GM19463 (cell line): ENCODE data around the gene MARK4.
"Not testable (repeated sequence)": the region's sequence is repeated elsewhere in the genome, so short reads cannot be mapped to it uniquely, and the experiment has no call there.

ENCODE experiments used
- ATAC-seq: cut with Tn5 transposase; IDR thresholded peaks from one replicate; pipeline ENCODE4 v1.9.1; 2021; ENCODE audit warnings: mild to moderate bottlenecking, moderate library complexity; ENCODE audit not compliant: unreplicated experiment

The MARK4 gene

DNA sequence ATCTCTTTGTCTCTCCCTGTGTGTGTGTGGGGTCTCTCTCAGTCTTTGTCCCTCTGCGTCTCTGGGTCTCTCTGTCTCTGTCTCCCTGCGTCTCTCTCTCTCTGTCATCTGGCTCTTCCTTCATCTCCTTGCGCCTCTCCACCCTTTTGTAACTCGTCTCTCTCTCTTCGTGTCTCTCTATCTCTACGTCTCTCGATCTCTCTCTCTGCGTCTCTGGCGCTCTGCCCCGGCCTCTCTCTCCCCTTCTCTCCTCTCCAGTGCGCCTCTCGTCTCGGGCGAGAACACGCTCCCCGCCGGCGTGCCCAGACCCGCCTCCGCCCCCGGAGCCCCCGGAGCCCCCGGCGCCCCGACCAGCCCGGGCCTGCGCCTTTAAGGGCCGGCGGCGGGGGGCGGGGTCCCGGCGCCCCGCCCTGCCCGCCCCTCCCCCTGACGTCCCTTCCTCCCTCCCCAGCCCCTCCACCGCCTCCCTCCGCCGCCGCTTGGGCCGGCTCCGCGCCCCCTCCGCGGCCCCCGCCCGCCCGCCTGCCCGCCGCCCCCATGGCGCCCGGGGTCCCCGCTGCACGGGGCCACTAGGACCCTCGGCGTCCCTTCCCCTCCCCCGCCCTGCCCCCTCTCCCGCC is at the start of gene MARK4:
Gene MARK4 (plus strand): TSS at position 440 of the 620 bp plus-strand sequence. CDS start 318 bp downstream, outside the sequence.
- ATAC-seq = peak; percentile 50

DNA sequence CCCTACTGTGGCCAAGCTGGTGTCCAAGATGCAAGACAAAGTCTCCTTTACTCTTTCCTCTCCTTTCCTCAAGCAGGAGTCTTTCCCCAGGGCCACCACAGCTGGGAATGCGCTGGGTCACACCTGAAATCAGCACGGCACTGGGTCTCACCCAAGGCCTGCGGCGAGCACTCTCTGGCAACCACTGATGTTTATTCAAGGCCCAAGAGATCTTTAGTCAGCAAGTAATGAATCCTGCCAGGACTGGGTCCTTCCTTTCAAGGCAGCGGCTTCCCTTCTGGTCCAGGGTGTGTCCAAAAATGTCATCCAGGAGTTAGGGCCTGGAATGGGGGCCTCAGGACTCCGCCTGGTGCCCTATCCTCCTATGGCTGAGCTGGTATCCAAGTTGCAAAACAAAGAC is 48.4 kb upstream of the MARK4 start:
- ATAC-seq = no peak

DNA sequence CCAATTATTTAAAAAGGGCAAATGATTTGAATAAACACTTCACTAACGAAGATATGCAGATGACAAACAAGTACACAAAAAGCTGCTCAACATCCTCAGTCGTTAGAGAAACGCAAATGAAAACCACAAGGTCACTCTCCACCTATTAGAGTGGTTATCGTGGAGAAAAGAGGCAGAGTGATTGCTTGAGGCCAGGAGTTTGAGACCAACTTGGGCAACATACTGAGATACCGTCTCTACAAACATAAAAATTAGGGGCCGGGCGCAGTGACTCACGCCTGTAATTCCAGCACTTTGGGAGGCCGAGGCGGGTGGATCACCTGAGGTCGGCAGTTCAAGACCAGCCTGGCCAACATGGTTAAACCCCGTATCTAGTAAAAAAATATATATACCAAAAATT is 45.3 kb upstream of the MARK4 start:
- no peak for ATAC-seq

DNA sequence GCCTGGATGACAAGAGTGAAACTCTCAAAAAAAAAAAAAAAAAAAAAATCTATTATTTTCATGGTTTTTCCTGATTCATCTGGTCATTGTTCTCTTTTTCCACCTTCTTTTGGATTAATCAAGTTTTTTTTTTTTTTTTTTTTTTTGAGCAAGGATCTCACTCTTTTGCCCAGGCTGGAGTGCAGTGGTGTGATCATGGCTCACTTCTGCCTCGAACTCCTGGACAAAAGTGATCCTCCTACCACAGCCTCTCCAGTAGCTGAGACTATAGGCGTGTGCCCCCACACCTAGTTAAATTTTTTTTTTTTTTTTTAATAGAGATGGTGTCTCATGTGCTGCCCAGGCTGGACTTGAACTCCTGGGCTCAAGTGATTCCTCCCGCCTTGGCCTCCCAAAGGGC is 44.7 kb upstream of the MARK4 start:
- ATAC-seq = no peak

DNA sequence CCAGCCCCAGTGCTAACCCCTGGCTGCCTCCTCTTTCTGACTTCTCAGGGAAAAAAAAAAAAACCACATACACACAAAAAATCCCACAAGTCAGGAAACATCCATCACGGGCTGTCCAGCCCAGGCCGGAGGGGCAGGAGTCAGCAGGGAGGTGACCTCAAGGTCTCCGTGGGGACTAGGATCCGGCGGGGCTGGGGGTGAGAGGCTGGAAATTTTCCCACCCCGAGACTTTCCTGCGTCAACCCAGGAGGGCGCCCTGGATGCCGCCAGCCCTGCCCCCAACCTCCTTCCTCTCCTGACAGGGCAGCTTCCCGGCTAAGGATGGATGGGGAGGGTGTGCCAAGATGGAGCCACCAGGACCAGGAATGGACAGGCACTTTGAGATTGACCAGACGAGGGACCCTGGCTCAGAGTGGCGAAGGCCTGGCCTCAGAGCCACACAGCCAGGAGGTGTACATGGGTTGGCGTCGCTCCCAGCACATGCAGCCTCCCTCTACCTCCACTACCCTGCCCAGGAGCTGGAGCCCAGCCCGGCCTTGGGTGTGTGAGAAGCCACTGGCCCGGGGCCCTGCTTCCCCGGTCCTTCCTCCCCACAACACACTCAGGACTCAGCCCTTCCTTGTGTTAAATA is 39.2 kb upstream of the MARK4 start:
- no peak for ATAC-seq

DNA sequence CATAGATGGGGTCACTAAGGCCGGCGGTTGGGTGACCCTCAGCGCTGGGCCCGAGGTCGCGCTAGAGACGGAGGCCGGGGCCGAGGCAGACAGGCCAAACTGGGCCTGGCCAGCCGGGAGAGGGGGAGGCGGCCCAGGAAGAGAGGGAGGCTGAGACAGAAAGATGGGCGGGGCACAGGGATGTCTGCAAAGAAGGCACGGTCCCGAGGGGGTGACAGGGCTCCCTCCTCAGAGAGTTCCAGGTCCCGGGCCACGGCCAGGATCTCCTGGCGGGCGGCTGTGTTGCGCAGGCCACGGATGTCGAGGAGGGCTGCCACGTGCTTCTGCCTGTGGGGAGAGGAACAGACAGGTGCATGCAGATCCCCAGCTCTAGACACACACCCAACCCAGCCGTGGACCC is 38.0 kb upstream of the MARK4 start:
- ATAC-seq = no peak

DNA sequence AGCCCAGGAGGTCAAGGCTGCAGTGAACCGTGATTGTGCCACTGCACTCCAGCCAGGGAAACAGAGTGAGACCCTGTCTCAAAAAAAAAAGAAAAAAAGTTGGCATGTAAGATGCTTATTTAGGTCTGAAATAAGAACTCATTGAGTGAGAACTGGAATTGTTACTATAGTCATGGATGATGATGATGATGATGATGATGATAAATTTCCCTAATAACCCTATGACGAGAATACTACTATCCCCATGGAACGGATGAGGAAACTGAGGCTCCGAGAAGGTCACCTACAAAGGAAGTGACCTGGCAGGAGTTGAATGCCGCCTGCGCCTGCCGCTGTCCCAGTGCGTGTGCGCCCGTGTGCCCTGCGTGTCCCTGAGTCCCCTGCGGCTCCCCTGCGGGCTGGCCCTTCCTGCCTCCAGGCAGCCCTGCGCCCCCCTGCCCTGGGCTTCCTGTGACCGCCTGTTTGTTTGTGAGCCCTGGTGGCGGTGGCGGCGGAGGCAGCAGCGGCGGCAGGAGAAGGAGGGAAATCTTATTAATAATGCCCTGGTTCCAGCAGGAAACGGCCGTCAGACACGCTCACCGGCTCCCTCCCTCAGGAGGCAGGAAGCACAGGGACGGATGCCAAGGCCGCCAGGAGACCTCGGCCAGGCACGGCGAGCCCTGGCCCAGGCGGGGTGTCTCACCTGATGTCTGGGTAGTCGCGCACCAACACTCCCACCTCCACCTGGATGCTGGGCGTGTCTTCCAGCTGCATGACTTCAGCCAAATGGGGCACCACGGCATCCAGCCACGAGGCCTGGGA is 35.5 kb upstream of the MARK4 start:
- ATAC-seq = no peak

DNA sequence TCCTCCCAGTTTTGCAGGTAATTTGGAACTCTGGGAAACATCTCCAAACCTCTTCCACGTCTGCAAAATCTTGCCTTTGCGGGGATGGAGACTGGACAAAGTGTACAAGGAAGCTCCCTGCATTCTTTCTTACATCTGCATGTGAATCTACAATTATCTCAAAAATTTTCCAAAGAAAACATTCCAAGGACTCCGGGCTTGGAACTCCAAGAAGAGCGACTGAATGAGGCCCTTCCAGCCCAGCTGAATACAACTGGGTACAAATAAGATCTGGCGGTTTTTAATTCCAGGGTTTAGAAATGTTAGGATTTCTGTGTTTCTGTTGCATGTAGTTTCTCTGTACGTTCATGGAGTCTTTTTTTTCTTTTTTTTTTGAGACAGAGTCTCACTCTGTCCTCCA is 34.4 kb upstream of the MARK4 start:
- ATAC-seq = no peak

DNA sequence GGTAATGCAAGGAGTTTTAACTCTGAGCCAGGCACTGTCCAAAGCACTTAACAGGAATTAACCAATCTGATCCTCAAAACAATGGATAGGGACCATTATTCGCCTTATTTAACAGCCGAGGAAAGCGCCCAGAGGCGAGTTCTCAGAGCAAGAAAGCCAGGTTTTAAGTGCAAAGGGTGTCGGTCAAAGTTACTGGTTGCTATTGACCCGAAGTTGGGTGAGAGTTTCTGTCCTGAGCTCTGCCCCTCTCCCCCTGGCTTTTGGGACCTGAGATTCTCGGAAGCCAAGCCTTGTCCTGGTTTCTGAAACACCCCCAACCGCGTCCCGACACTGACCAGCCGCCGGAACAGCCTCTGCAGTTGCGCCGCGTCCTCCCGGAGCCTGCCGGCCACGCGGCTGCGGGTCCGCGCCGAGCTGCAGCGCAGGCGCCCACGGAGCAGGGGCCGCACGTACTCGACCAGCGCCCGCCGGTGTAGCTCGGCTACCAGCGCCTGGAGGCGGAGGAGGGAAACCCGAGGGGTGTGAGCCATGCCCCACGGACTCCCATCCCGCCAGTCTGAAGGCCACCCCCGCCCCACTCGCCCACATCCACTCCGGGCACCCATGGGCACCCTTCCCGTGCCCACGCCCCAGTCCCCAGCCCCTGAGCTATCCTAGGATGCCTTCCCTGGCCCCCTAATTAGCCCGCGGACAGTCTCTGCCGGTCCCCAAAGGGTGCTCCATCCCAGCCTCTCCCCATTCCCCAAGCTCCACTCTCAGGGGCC is 33.7 kb upstream of the MARK4 start:
- ATAC-seq = no peak

DNA sequence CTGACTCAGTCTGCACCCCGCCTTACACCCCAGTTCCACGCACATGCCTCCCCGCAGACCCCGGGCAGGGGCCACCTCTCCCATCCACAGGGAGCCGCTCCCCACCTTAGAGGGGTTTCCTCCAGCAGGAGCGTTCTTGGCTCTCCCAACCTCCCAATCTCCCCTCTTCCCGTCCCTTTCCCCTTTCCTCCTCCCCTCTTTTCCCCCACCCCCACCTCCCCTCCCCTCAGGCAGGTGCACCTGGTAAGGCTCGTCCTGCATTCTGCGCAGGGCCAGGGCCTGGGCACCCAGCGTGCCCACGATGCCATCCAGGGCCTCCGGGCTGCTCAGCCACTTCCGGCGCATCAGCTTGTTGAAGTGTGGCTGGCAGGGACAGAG is 33.1 kb upstream of the MARK4 start:
- ATAC-seq = no peak

DNA sequence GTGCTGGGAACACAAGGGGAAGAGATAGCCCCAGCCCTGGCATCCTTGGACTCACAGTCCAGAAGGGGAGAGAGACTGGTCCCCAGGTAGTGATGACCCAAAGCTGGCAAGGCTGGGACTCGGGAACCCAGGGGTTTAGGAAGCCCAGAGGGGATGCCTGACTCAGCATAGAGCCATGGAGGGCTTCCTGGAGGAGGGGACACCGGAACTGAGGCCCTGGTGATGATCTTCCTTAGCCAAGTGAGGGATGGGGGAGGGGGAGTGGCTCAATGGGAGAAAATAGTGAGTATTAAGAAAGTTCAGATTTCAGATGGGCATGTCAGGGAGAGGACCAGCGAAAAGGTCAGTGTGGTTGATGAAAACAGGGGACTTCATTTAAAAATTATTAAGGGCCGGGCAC is 32.6 kb upstream of the MARK4 start:
- no peak for ATAC-seq

DNA sequence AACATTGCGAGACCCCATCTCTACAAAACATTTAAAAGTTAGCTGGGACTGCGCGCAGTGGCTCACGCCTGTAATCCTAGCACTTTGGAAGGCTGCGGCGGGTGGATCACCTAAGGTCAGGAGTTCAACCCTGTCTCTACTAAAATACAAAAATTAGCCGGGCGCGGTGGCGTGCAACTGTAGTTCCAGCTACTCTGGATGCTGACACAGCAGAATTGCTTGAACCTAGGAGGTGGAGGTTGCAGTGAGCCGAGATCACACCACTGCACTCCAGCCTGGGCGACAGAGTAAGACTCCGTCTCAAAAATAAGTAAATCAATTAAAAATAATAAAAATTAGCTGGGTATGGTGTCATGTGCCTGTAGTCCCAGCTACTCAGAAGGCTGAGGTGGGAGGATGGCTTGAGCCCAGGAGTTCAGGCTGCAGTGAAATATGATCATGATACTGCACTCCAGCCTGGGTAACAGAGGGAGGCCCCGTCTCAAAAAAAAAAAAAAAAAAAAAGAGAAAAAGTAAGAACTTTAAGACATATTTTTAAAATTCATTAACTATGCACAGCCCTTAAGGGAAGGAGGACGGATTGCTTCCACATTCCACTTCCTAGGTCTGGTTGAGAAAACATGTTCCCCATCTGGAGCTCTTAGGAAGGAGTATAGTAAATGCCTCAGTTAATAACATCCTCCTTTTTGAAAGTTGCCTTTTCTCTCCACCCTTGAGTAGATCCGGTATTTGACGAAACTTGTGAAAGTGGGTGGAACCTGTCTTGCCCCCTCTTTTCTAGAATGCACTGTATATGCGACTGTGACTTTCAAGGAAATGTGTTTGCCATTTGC is 31.9 kb upstream of the MARK4 start:
- no peak for ATAC-seq

DNA sequence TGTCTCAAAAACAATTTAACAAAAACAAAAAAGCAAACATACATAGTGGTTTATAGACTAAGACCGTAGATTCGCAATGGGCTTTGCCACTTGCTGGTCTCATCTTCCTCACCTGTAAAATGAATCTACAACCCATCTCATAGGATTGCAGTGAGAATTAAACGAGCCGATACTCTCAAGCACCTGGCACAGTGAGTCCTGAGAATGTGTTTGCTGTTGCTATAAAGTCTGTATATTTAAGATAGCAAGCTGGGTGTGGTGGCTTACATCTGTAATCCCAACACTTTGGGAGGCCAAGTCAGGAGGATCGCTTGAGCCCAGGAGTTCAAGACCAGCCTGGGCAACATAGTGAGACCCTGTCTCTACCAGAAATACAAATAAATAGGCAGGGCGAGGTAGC is 28.3 kb upstream of the MARK4 start:
- no peak for ATAC-seq

DNA sequence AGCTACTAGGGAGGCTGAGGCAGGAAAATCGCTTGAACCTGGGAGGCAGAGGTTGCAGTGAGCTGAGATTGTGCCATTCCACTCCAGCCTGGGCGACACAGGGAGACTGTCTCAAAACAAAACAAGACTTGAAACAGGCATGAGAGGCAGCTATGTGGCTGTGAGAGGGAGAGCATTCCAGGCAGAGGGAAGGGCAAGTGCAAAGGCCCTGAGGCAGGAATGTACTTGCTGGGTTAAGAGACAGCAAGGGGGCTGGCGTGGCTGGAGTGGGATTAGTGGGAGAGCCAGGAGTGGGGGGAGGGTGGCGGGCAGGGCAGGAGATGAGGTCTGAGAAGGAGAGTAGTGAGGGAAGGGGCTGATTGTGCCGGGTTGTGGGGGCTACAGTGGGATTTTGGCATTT is 27.2 kb upstream of the MARK4 start:
- ATAC-seq = no peak

DNA sequence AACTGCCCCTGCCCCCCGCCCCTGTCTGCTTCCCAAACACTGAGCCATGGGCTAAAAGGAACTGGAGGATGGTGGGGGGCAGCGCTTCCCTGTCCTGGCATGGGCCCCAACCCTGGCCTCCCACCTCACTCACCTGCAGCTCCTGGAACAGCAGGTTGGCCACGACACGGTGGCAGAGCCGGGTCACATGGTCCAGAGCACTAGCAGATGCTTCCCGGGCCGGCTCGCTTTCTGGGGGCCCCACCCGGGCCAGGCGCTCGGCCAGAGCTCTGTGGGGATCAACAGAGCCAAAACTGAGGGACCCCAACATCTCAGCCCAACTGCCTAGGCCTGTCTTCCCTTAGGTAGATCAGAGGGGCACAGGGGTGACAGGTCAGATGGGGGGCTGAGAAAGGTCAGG is 26.4 kb upstream of the MARK4 start:
- no peak for ATAC-seq

DNA sequence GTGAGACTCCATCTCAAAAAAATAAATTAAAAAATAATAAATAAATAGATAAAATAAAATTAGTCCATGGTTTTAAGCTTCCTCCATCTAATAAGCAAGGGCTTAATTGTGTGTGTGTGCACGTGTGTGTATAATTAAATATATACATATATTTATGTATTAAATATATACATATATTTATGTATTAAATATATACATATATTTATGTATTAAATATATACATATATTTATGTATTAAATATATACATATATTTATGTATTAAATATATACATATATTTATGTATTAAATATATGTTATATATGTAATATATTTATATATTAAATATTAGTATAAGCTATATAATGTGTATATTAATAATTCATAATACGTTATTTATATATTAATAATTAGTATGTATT is 22.0 kb upstream of the MARK4 start:
- not testable (repeated sequence) for ATAC-seq

DNA sequence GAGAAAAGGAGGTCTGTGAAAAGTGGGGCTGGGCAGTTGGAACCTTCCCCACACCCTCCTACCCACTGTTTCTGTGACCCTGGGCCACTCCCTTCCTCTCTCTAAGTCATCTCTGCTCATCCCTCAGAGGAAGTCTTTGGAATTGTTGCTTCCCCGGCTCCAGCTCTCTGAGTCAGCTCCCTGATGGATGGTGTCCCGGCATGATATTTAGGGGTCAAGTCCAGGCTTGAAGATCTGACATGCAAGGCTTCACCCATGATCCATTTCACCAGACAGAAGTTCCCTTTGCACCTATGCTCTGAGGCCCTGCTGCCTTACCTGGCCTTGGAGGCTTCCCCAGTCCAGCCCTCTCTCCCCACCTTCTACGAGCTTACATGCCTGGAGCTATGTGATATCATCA is 19.2 kb upstream of the MARK4 start:
- no peak for ATAC-seq

DNA sequence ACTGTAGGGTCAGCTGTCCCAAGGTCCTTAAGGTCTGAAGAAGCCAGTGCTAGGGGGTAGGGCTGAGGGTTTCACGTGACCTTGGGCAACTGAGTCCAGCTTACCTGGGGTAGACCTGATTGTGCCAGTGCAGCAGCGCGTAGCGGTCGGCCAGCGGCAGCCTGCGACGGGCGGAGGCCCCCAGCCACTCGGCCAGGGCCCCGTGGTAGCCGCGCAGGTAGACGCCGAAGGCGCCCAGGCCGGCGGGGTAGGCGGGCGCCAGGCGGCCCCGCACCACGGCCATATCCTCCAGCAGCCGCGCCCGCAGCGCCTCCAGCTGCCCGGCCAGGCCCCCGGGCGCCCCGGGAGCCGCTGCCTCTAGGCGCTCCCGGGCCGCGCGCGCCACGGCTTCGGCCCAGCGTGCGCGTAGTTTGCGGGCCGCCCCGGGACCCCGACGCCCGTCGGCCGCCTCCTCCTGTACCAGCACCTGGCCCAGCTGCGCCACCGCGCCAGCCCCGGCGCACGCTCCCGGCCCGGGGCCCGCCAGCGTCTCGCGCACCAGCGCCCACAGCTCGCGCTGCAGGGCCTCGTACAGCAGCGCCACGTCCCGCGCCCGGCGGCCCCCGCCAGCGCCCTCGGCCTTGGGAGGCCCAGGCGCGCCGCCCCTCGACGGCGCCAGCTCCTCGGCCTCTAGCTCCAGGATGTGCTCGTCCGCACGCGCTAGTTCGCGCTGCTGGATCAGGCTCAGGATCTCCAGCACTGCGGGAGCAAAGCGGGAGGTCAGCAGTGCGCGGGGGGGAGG is 16.8 kb upstream of the MARK4 start:
- ATAC-seq = no peak

DNA sequence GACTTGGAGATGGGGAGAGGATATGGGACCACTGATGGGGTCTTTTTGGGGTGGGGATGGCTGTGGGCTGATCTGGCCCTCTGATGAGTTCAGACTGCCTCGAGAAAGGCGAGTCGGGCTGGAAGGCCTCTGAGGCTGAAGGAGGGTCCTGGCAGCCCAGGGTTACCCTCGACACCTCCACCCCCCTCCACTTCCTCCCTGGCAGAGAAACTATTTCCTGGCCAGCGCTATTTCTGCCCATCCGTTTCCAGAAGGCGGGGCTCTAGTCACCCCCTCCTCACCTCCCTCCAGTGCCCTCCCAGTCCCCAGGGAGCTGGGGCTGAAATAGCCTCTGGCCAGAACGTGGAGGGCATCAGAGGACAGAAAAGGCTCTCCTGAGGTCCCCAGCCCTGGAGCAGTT is 15.6 kb upstream of the MARK4 start:
- ATAC-seq = no peak

DNA sequence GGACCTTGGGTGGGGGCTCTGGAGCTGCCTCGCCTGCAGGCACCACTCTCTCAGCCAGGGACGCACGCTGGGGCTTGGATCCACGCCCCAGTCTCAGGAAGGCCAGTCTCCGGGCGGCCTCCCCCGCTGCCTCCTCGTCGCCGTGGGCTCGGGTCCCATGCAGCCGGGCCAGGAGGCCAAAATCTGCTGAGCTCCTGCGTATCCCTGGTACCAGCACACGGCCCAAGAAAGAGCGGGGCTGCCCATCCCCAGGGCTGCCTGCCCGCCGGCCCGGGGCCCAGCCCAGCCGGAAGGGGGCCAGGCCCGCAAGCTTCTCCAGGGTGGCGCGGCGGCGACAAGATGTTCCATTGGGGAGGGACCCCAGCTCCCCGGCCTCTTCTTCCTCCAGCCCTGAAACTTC is 12.5 kb upstream of the MARK4 start:
- no peak for ATAC-seq
